ENCODE measurements around the gene BRCA2.

The BRCA2 gene, protein sequence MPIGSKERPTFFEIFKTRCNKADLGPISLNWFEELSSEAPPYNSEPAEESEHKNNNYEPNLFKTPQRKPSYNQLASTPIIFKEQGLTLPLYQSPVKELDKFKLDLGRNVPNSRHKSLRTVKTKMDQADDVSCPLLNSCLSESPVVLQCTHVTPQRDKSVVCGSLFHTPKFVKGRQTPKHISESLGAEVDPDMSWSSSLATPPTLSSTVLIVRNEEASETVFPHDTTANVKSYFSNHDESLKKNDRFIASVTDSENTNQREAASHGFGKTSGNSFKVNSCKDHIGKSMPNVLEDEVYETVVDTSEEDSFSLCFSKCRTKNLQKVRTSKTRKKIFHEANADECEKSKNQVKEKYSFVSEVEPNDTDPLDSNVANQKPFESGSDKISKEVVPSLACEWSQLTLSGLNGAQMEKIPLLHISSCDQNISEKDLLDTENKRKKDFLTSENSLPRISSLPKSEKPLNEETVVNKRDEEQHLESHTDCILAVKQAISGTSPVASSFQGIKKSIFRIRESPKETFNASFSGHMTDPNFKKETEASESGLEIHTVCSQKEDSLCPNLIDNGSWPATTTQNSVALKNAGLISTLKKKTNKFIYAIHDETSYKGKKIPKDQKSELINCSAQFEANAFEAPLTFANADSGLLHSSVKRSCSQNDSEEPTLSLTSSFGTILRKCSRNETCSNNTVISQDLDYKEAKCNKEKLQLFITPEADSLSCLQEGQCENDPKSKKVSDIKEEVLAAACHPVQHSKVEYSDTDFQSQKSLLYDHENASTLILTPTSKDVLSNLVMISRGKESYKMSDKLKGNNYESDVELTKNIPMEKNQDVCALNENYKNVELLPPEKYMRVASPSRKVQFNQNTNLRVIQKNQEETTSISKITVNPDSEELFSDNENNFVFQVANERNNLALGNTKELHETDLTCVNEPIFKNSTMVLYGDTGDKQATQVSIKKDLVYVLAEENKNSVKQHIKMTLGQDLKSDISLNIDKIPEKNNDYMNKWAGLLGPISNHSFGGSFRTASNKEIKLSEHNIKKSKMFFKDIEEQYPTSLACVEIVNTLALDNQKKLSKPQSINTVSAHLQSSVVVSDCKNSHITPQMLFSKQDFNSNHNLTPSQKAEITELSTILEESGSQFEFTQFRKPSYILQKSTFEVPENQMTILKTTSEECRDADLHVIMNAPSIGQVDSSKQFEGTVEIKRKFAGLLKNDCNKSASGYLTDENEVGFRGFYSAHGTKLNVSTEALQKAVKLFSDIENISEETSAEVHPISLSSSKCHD (N-terminal part only)

DNA sequence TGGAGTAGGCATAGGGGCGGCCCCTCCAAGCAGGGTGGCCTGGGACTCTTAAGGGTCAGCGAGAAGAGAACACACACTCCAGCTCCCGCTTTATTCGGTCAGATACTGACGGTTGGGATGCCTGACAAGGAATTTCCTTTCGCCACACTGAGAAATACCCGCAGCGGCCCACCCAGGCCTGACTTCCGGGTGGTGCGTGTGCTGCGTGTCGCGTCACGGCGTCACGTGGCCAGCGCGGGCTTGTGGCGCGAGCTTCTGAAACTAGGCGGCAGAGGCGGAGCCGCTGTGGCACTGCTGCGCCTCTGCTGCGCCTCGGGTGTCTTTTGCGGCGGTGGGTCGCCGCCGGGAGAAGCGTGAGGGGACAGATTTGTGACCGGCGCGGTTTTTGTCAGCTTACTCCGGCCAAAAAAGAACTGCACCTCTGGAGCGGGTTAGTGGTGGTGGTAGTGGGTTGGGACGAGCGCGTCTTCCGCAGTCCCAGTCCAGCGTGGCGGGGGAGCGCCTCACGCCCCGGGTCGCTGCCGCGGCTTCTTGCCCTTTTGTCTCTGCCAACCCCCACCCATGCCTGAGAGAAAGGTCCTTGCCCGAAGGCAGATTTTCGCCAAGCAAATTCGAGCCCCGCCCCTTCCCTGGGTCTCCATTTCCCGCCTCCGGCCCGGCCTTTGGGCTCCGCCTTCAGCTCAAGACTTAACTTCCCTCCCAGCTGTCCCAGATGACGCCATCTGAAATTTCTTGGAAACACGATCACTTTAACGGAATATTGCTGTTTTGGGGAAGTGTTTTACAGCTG is at the start of gene BRCA2, which contains the start of gene ZAR1L:
BRCA2 (plus strand) TSS at position 271 of the 790 bp plus-strand sequence. CDS start 953 bp downstream, outside the sequence.
ZAR1L (minus strand) TSS at position 126 of the 790 bp plus-strand sequence. CDS start 3,438 bp downstream, outside the sequence.
- DNase-seq, result peak; percentile 91

- DNase-seq, result no peak
These were observed 49.6 kb upstream of the BRCA2 start for GRCh38 chr13:32265726-32266125.

- DNase-seq, result no peak
These were observed 49.2 kb upstream of the BRCA2 start for GRCh38 chr13:32266130-32266529.

- DNase-seq, result no peak
These were observed 47.4 kb upstream of the BRCA2 start for GRCh38 chr13:32267836-32268439.

DNA sequence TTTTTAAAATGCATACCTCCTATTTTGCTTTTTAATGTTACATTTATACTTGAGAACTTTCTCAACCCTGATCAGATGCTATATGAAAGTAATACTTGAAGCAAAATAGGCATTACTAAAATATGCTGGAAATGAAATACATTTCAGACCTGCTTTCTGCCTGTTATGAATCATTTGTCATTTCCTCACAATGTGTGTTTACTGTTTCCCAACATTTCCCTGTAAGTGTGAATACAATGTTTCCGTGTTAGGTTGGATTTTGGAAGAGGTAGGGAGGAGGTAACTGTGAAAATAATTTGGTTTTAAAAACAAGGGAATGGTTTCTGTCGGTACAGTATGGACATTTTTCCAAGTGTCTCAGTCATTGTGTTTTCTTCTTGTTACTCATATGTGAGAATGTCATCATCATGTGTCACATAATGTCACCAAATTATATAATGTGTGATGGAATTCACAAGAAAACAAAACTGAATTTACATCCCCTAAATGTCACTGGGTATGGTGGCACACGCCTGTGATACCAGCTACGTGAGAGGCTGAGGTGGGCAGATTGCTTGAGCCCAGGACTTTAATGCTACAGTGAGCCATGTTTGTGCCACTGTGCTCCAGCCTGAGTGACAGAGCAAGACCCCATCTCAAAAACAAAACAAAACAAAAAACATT is 43.2 kb upstream of the BRCA2 start:
- no peak for DNase-seq

- DNase-seq, result no peak
These were observed 37.5 kb upstream of the BRCA2 start for GRCh38 chr13:32277839-32278238.

DNA sequence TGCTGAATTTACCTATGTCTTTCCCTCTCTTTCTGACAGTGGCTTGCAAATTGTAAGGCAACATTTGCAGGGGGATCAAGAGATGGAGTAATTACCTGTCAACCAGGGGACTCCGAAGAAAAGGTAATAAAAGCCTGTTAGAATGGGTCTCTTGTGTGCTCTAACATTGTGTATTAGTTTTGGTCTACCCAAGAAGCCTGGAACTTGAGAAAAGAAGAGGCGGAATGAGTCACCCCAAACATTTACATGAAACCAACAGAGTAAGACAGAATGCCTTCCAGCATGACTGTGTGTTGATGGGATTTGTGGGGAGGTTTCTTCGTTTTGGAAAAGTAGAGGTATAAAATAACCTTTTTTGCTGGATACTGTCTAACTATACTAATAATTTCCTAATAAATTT is 36.9 kb upstream of the BRCA2 start:
- no peak for DNase-seq

- no peak for DNase-seq
These were observed 34.2 kb upstream of the BRCA2 start for GRCh38 chr13:32281096-32281495.

GRCh38 chr13:32282096-32282711 is 33.1 kb upstream of the BRCA2 start:
- DNase-seq, result no peak

GRCh38 chr13:32284927-32285632 is 30.2 kb upstream of the BRCA2 start:
- DNase-seq, result no peak

DNA sequence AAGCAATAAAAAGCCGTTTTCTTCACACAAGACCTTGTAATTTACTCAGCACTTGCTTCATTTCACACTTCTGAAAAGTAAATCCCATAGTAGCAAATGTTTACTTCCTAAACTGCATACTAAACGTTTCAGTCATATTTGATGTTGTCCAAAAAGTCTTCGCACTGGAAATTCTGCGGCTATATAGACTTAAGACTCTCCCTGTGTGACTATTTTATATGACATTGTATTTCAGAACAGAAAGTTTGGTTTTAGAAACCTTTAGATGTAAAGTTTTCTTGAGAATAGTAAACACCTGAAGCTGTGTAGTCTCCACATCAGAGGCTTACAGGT is 29.7 kb upstream of the BRCA2 start:
- no peak for DNase-seq

DNA sequence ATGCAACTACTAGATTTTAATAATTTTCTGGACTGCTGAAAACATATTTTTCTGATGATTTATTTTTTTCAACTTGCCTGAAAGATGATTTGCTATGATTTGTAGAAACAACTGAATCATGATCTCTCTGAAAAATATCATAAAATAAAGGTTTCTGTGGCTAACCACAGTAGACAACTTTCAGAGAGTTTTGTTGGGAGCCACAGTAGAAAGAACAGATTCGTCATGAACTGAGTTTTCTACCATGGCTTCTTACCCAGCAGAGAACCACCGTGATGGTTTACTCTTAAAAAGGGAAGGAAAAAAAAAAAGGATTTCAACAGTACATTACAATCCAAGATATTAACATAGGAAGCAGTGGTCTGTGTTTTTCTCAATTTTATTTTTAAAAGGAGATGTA is 18.1 kb upstream of the BRCA2 start:
- DNase-seq, result no peak

DNA sequence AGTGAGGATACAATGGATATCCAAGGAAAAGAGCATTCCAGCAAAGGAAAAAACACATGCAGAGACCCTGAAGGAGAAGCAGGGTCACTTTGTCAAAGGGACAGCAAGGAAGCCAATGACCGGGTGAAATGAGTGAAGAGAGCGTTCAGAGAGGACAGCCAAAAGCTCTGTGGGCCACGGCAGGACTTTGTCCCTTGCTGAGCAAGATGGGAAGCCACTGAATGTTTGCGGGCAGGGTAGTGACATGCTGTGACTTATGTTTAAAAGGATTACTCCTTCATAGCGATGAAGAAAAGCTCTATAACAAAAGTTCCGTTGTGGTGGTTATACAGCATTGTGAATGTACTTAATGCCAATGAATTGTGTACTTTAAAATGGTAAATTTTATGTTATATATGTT is 16.6 kb upstream of the BRCA2 start:
- DNase-seq, result no peak

DNA sequence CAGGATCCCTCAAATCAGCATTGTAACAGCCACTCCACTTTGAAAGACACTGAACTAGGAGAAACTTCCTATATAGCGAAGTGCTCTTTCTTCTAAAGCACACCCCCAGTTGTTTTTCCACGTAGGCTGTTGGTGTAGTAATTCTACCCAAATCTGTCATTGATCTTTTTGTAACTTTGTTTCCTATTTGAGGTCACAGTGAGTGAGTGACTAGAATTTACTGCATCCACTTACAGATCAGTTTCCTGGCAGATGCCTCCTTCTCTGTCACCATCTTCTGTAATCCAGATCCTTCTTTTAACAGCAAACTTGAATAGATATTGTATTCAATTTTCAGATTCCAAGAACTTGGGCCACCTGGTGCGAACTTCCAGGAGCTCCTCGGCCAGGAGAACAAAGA is 15.4 kb upstream of the BRCA2 start:
- DNase-seq, result no peak

GRCh38 chr13:32300406-32300805 is 14.9 kb upstream of the BRCA2 start:
- no peak for DNase-seq

- DNase-seq, result no peak
These were observed 14.4 kb upstream of the BRCA2 start for GRCh38 chr13:32300920-32301319.

DNA sequence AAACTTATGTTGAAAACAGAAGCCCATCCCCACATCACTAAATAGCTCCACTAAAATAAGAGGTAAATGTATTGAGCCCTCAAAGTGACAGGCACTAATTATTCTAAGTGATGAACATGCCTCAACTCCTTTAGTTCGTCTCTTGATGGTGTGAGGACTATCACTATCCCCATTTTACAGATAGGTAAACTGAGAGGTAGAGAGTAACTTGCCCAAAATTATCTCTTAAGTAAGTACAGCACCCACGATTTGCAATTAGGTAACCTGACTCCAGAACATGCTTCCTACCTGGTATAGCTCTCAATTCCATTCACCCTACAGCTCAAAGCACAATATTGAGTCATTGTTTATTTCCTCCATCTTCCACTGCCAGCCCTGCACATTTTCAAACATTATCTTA is 12.8 kb upstream of the BRCA2 start:
- DNase-seq, result no peak

DNA sequence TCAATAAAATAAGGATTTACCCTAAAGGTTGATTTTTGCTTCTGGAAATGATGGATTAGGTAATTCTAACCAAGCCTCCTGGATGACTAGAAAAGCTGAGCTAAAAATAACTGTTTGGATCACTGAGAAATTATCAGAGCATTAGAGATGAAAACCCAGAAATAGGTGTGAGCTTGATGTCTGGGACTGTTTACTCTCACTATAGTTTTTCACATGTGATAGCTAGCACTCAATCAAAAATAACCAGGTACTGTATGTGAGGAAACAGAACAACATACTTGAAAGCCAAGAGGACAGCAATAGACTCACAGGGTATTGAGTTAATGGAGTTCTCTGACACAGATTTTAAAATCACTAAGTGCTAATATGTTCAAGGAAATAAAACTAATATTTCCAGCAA is 9.7 kb upstream of the BRCA2 start:
- no peak for DNase-seq

DNA sequence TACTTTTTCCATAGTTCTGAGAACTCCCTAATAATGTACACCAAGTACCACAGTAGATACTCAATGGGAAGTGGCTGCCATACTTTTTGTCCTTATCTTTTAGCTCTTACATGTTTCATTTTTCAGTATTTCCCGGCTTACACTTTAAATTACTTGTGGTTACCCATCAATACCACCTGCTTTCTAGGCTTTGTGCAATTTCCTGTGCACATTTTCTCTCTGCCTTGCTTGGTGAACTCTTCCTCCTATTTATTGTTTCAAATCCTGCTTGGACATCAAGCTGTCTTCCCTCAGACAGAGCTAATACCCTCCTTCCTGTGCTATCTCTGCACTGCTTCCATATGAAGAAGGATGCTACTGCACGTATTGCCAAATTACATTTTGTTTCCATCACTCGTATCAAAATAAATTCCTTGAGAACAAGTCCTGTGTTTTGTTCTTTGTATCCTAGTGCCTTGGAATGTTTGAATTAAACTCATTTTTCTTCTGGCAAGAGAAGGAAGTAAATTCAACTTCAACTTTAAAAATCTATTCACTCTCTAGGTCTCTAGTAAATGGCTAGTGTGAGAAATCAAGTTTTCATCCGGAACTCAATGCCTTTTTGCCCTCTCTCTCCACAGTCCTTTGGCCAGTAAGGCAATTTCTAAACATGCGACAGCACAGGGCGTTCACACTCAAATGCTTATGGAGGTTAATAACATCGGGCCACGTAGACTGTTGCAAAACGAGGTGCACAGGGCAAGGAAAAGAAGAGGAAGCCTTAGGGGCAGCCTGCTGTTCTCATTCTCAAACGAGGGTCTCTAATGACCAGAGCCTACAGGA is 5.8 kb upstream of the BRCA2 start:
- DNase-seq, result no peak
